Astrocyte of the spinal cord (primary cell): ENCODE results near the gene TCF7L2.
A peak's percentile ranks its signal among the peaks of the same experiment; 100 is the strongest.

Source experiments
- DNase-seq: peaks from one replicate; pipeline ENCODE4 v3.0.0; 2011; ENCODE audit warnings: low read depth, low spot score
- H3K4me3 ChIP-seq: 2 replicates; pipeline ENCODE4 v1.5.1; 2011; ENCODE audit warnings: low read depth, mild to moderate bottlenecking, low read length, moderate library complexity
- CTCF ChIP-seq: IDR thresholded peaks from 2 replicates; pipeline ENCODE4 v1.5.1; 2012; ENCODE audit warnings: low read depth, mild to moderate bottlenecking, low read length, inconsistent platforms
- in situ Hi-C: cut with HindIII; loops from 2 replicates; pipeline ENCODE4 v1.10.0; 2017; ENCODE audit warnings: low sequenced_read_pairs

Gene TCF7L2

GRCh38 chr10:113047963-113048781, 98.1 kb downstream of the TCF7L2 start:
- no peak overlapping the region for H3K4me3 ChIP-seq
- in situ Hi-C loops = no loop called here
- no peak for TF ChIP-seq CTCF
- peak; percentile 50 for DNase-seq

GRCh38 chr10:113049881-113050280, 99.8 kb downstream of the TCF7L2 start:
- in situ Hi-C loops = no loop called here
- no peak for TF ChIP-seq CTCF
- no peak overlapping the region for H3K4me3 ChIP-seq
- DNase-seq = no peak

GRCh38 chr10:113052076-113052830, 102.2 kb downstream of the TCF7L2 start:
- in situ Hi-C loops = no loop called here
- H3K4me3 ChIP-seq = no peak overlapping the region
- DNase-seq = no peak

GRCh38 chr10:113053091-113053490, 103.0 kb downstream of the TCF7L2 start:
- no peak overlapping the region for H3K4me3 ChIP-seq
- no peak for DNase-seq
- in situ Hi-C loops = no loop called here
- TF ChIP-seq CTCF = no peak

More at GRCh38 chr10:113052076-113052830, 102.2 kb downstream of the TCF7L2 start:
- TF ChIP-seq CTCF = peak; percentile 39

GRCh38 chr10:113053881-113054280, 103.8 kb downstream of the TCF7L2 start:
- no peak for TF ChIP-seq CTCF
- in situ Hi-C loops = no loop called here
- H3K4me3 ChIP-seq = no peak overlapping the region
- peak; percentile 57 for DNase-seq

- no peak for TF ChIP-seq CTCF
- no peak for DNase-seq
- in situ Hi-C loops = no loop called here
- H3K4me3 ChIP-seq = no peak overlapping the region
Observed at GRCh38 chr10:113055458-113055857, 105.4 kb downstream of the TCF7L2 start.
